Urinary bladder (tissue), 4 donors: Measurements from ENCODE around the gene LRP4. TPM values are rescaled to one million over a fixed set of nuclear protein-coding genes. Genes with fewer than 3 reads are reported as not detected.

Source experiments
- DNase-seq: peaks from one replicate; pipeline ENCODE4 v3.0.0-alpha.2; 2015; ENCODE audit errors: extremely low spot score
- H3K27ac ChIP-seq: one replicate; pipeline ENCODE4 v1.5.1; 2013; ENCODE audit warnings: low read depth, mild to moderate bottlenecking, moderate library complexity
- H3K36me3 ChIP-seq: one replicate; pipeline ENCODE4 v1.6.1; 2013; ENCODE audit warnings: mild to moderate bottlenecking, moderate library complexity; ENCODE audit not compliant: insufficient read depth
- H3K4me1 ChIP-seq: one replicate; pipeline ENCODE4 v1.6.1; 2013; ENCODE audit warnings: mild to moderate bottlenecking, moderate library complexity; ENCODE audit not compliant: insufficient read depth
- H3K4me3 ChIP-seq: one replicate; pipeline ENCODE4 v1.5.1; 2013; ENCODE audit warnings: low read depth, low read length
- WGBS: extraction: QIAGEN DNeasy Blood & Tissue Kit; methylation state at CpG from one replicate; pipeline ENCODE4 v1.1.7; 2013; 5-methylcytosine and 5-hydroxymethylcytosine counted together
- polyA plus RNA-seq: library from polyadenylated mRNA; stranded (reverse); fragments of 200-250 nt; gene quantifications from one replicate; pipeline ENCODE4 v1.2.3, GENCODE V29; 2013
- total RNA-seq: library from RNA; depleted of rRNA; stranded (reverse); fragments of >200 nt; gene quantifications from one replicate; pipeline ENCODE4 v1.2.3, GENCODE V29; 2014
- donor health status: healthy with polysubstance abuse.
- donor health status: healthy.

The LRP4 gene
- total and polyA plus RNA-seq, 2 donors, result 2.4 to 8.1 TPM

DNA sequence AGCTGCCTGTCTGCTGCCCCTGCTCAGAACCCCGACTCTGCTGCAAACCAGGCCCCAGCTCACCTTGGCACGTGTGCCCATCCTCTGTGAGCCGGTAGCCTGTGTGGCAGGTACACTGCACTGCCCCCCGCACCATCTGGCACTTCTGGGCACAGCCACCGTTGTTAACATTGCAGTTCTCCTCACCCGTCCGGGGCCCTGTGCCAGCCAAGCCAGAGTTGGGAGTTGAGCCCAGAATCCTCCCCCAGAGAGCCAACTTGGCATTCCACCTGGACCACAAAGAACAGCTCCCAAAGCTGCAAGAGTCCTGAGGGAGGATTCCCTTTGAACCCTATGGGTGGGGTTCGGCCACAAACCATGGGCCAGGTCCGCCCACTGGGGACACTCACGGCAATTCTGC is 22.5 kb downstream of the LRP4 start:
- no peak overlapping the region for H3K27ac ChIP-seq
- WGBS, result 81% methylated on average over 10 of the region's 10 CpGs
- no peaks in the 10 kb centered on the region for H3K36me3 ChIP-seq
- DNase-seq, result no peak
- H3K4me3 ChIP-seq, result no peak overlapping the region
- H3K4me1 ChIP-seq, result no peaks in the 10 kb centered on the region

- no peak for DNase-seq
- no peaks in the 10 kb centered on the region for H3K4me1 ChIP-seq
- no peak overlapping the region for H3K27ac ChIP-seq
- 96% methylated on average over 10 of the region's 10 CpGs for WGBS
- no peaks in the 10 kb centered on the region for H3K36me3 ChIP-seq
- H3K4me3 ChIP-seq, result no peak overlapping the region
Observed at GRCh38 chr11:46894961-46895360, 23.4 kb downstream of the LRP4 start.

- no peak overlapping the region for H3K4me3 ChIP-seq
- H3K27ac ChIP-seq, result no peak overlapping the region
- WGBS, result 97% methylated on average over 16 of the region's 16 CpGs
- no peaks in the 10 kb centered on the region for H3K36me3 ChIP-seq
- no peaks in the 10 kb centered on the region for H3K4me1 ChIP-seq
- no peak for DNase-seq
Observed at GRCh38 chr11:46894506-46894905, 23.8 kb downstream of the LRP4 start.

GRCh38 chr11:46892838-46893237 is 25.5 kb downstream of the LRP4 start:
- DNase-seq, result no peak
- WGBS, result 94% methylated on average over 9 of the region's 9 CpGs

GRCh38 chr11:46892109-46892508 is 26.2 kb downstream of the LRP4 start:
- no peak overlapping the region for H3K27ac ChIP-seq
- 95% methylated on average over 2 of the region's 2 CpGs for WGBS

More at GRCh38 chr11:46892838-46893237, 25.5 kb downstream of the LRP4 start:
- H3K4me3 ChIP-seq, result no peak overlapping the region
- no peak overlapping the region for H3K27ac ChIP-seq
- no peaks in the 10 kb centered on the region for H3K36me3 ChIP-seq
- H3K4me1 ChIP-seq, result no peaks in the 10 kb centered on the region

GRCh38 chr11:46890665-46891064 is 27.7 kb downstream of the LRP4 start:
- 98% methylated on average over 2 of the region's 2 CpGs for WGBS
- DNase-seq, result no peak
- Histone ChIP-seq H3K27ac (no peak overlapping the region), H3K4me3 (no peak overlapping the region), H3K36me3 (no peaks in the 10 kb centered on the region), H3K4me1 (no peaks in the 10 kb centered on the region)

More at GRCh38 chr11:46892109-46892508, 26.2 kb downstream of the LRP4 start:
- no peak for DNase-seq
- Histone ChIP-seq H3K4me3 (no peak overlapping the region), H3K4me1 (no peaks in the 10 kb centered on the region), H3K36me3 (no peaks in the 10 kb centered on the region)

DNA sequence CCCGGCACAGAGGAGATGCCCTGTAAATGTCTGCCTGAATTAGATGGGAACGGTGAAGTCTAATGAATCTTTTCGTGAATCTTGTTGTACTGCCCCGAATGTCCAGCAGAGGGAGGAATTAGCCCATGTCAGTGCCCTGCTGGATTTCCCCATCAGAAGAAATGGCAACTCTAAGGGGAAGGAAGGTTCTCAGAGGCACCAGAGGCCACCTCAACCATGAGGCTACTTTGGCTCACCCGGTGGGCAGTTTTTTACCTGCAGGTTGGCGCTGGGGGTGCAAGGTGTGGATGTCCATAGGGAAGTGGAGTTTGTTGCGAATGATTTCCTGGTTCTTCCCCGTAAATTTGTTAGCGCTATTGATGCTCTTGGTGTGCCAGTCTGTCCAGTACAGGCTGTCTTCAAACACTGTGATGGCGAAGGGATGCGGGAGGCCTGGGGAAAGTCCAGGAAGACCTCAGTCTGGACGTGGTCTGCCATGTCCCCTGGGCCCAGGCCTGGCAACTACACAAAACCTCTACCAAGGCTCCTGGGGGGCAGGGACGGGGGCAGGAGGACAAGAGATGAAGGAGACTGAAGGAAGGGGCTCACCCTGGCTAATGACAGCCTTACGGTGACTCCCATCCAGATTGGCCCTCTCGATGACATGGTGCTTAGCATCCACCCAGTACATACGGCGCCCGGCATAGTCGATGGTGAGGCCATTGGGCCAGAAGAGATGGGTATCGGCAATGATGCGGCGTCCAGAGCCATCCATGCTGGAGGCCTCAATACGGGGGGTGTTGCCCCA is 28.5 kb downstream of the LRP4 start:
- 69% methylated on average over 23 of the region's 23 CpGs for WGBS
- DNase-seq, result peak; percentile 47

GRCh38 chr11:46889251-46889650 is 29.1 kb downstream of the LRP4 start:
- DNase-seq, result no peak
- WGBS, result 85% methylated on average over 7 of the region's 7 CpGs
- no peak overlapping the region for H3K4me3 ChIP-seq

More for the DNA sequence above, 28.5 kb downstream of the LRP4 start:
- no peaks in the 10 kb centered on the region for H3K4me1 ChIP-seq
- H3K36me3 ChIP-seq, result no peaks in the 10 kb centered on the region
- H3K27ac ChIP-seq, result no peak overlapping the region
- H3K4me3 ChIP-seq, result no peak overlapping the region

DNA sequence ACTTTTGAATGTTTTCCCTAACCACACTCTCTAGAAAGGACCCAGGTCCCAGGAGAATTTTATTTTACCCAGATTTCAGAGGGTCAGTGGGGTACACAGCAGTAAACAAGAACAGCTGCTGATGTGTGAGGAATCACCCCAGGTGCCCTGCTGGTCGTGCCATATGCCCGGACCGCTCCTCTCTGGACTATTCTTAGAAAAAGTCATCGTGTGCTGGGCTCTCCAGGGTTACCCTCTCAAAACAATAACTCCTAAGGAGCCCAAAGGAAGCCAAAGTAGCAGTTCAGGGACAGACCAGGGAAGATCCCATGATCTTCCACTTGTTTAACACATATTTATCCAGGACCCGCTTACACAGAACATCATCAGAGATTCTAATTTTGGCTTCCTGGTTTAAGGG is 29.7 kb downstream of the LRP4 start:
- DNase-seq, result no peak
- H3K4me1 ChIP-seq, result no peaks in the 10 kb centered on the region
- H3K36me3 ChIP-seq, result peaks cover 1% of the 10 kb centered on the region
- H3K4me3 ChIP-seq, result no peak overlapping the region
- H3K27ac ChIP-seq, result no peak overlapping the region
- 95% methylated on average over 5 of the region's 5 CpGs for WGBS

More at GRCh38 chr11:46889251-46889650, 29.1 kb downstream of the LRP4 start:
- Histone ChIP-seq H3K36me3 (no peaks in the 10 kb centered on the region), H3K4me1 (no peaks in the 10 kb centered on the region), H3K27ac (no peak overlapping the region)

DNA sequence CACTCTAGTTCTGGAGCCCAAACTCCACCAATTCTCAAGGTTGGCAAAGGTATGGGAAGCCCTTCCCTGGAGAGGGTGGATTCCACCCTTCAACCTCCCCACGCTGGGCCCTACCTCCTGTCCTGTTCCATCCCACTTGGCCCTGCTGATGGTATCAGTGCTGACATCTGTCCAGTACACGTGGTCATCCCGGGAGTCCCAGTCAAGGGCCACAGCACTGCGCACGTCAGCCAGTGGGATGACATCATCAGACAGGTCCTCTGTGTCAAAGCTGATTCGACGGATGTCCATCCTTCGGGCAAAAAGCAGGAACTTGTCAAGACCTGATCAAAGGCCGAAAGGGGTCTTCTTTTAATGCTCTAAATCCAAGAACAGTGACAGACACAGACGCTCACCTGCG is 32.1 kb downstream of the LRP4 start:
- Histone ChIP-seq H3K36me3 (peaks cover 4% of the 10 kb centered on the region), H3K4me1 (no peaks in the 10 kb centered on the region), H3K27ac (no peak overlapping the region), H3K4me3 (no peak overlapping the region)
- DNase-seq, result no peak
- 95% methylated on average over 11 of the region's 11 CpGs for WGBS

DNA sequence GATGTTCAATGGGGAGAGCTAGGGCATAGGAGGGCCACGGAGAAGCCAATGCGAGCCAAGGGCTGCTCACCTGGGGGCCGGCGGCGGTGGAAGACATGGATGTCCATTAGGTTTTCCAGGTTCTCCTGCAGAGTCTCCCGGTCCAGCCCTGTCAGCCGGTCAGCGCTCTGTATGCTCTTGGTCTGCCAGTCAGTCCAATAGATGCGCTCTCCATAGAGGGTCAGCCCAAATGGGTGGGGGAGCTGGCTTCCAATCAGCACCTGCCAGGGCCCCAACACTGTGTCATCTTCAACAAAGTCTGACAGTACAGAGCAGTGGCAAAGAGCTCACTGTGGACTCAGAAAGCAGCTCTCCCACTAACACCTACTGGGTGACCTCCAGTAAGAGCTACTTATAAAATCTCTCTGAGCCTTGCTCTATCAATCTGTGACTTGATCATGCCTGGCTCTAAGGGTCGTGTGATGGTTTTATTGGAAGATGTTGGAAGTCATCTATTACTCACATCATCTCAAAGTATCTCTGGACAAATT is 39.2 kb downstream of the LRP4 start:
- no peak for DNase-seq
- no peaks in the 10 kb centered on the region for H3K4me1 ChIP-seq
- no peak overlapping the region for H3K27ac ChIP-seq
- WGBS, result 95% methylated on average over 10 of the region's 10 CpGs
- no peak overlapping the region for H3K4me3 ChIP-seq
- peaks cover 4% of the 10 kb centered on the region for H3K36me3 ChIP-seq

DNA sequence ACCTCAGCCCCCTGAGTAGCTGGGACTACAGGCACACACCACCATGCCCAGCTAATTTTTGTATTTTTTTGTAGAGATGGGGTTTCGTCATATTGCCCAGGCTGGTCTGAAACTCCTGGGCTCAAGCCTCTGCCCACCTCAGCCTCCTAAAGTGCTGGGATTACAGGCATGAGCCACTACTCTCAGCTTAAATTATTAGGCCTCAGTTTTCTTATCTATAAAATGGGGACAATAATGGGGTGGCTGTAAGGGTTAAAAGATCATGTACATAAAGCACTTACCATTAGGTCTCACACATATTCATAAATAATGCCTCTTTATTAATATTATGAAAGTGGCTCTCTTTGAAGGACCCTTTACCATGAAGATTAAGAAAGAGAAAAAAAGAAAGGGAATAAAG is 40.8 kb downstream of the LRP4 start:
- no peak overlapping the region for H3K27ac ChIP-seq
- DNase-seq, result no peak
- no peaks in the 10 kb centered on the region for H3K4me1 ChIP-seq
- H3K36me3 ChIP-seq, result no peaks in the 10 kb centered on the region
- no peak overlapping the region for H3K4me3 ChIP-seq
- WGBS, result 96% methylated on average over 1 of the region's 1 CpG

GRCh38 chr11:46876471-46876870 is 41.9 kb downstream of the LRP4 start:
- H3K36me3 ChIP-seq, result no peaks in the 10 kb centered on the region

DNA sequence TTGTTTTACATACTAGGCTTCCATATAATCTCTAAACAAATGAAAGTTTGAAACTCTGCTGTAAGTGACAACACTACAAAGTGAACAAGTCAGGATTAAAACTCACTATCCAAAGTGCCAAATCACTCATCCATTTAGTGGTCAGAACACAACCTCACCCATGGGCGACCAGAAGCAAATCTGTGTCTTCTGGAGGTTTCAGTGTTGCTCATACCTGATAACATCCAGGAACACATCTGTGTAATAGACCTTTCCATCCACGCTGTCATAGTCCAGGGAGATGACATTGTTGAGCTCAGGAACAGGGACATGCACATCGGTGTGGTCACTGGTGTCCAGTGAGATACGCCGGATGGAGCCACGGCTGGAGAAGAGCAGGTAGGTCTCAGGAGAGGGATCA is 43.8 kb downstream of the LRP4 start:
- H3K36me3 ChIP-seq, result no peaks in the 10 kb centered on the region
- WGBS, result 95% methylated on average over 6 of the region's 6 CpGs
- H3K4me1 ChIP-seq, result no peaks in the 10 kb centered on the region
- no peak overlapping the region for H3K4me3 ChIP-seq
- no peak overlapping the region for H3K27ac ChIP-seq
- DNase-seq, result no peak

More at GRCh38 chr11:46876471-46876870, 41.9 kb downstream of the LRP4 start:
- H3K27ac ChIP-seq, result no peak overlapping the region
- no peak overlapping the region for H3K4me3 ChIP-seq
- no peaks in the 10 kb centered on the region for H3K4me1 ChIP-seq
- 90% methylated on average over 11 of the region's 11 CpGs for WGBS
- DNase-seq, result no peak
